IMR-90 (cell line): ENCODE results near the gene KAT6B. TPM values are rescaled to one million over a fixed set of nuclear protein-coding genes. Genes with fewer than 3 reads are reported as not detected.

Experiments
- ATAC-seq: fragments of 200-7000 bp; cut with Tn5 transposase; 2 replicates; pipeline ENCODE4 v1.9.1; 2020; ENCODE audit warnings: low read depth, mild to moderate bottlenecking, moderate library complexity
- BruUV-seq: library from RNA; stranded (reverse); fragments of 400-500 nt; replicated peaks from 2 replicates; lab custom pipeline; 2021; lab: Mats Ljungman, UMichigan
- CTCF ChIA-PET: fragments of 300-600 bp; formaldehyde crosslinking; extraction: SDS; loops from one replicate; lab custom pipeline; 2021; ENCODE audit warnings: antibody characterized with exemption; lab: Yijun Ruan, JAX
- POLR2A ChIA-PET: fragments of 300-600 bp; sonication (Branson Sonifier 250); formaldehyde crosslinking; loops from one replicate; lab custom pipeline; 2022; ENCODE audit warnings: antibody characterized with exemption; ENCODE audit not compliant: unreplicated experiment; lab: Charles Lee
- DNase-seq: peaks from one replicate; pipeline ENCODE4 v3.0.0; 2013
- H2AFZ ChIP-seq: replicated peaks from 2 replicates; pipeline ENCODE3; 2013; ENCODE audit warnings: low read length, mild to moderate bottlenecking; ENCODE audit not compliant: poor library complexity
- H2AK5ac ChIP-seq: 2 replicates; pipeline ENCODE4 v1.6.1; 2013; ENCODE audit warnings: low read depth, low read length, inconsistent platforms
- H2AK9ac ChIP-seq: replicated peaks from 2 replicates; pipeline ENCODE3; 2013; ENCODE audit warnings: mild to moderate bottlenecking, low read depth, low read length, moderate library complexity; ENCODE audit not compliant: poor library complexity
- H2BK120ac ChIP-seq: 2 replicates; pipeline ENCODE4 v1.6.1; 2013; ENCODE audit warnings: low read depth, low read length, inconsistent platforms
- H2BK15ac ChIP-seq: 3 replicates; pipeline ENCODE4 v1.6.1; 2013; ENCODE audit warnings: low read depth, low read length, inconsistent platforms
- H2BK20ac ChIP-seq: 2 replicates; pipeline ENCODE4 v1.6.1; 2013; ENCODE audit warnings: low read depth, mild to moderate bottlenecking, inconsistent platforms, low read length, moderate library complexity
- H2BK5ac ChIP-seq: 2 replicates; pipeline ENCODE4 v1.6.1; 2013; ENCODE audit warnings: mild to moderate bottlenecking, low read depth, low read length, inconsistent platforms; ENCODE audit not compliant: poor library complexity, severe bottlenecking
- H3K14ac ChIP-seq: replicated peaks from 2 replicates; pipeline ENCODE4 v1.6.1; 2013; ENCODE audit warnings: low read depth, low read length, inconsistent platforms
- H3K18ac ChIP-seq: 2 replicates; pipeline ENCODE4 v1.6.1; 2013; ENCODE audit warnings: low read depth, low read length, control low read depth
- H3K23ac ChIP-seq: 2 replicates; pipeline ENCODE4 v1.6.1; 2013; ENCODE audit warnings: low read depth, low read length, inconsistent platforms
- H3K27ac ChIP-seq: 2 replicates; pipeline ENCODE4 v1.5.1; 2013; ENCODE audit warnings: mild to moderate bottlenecking, control low read depth, low read length; ENCODE audit not compliant: insufficient read depth
- H3K27me3 ChIP-seq: 2 replicates; pipeline ENCODE4 v1.6.1; 2013; ENCODE audit warnings: low read length; ENCODE audit not compliant: control insufficient read depth, insufficient read depth
- H3K36me3 ChIP-seq: 2 replicates; pipeline ENCODE4 v1.6.1; 2013; ENCODE audit warnings: low read length, mixed read lengths; ENCODE audit not compliant: control insufficient read depth, insufficient read depth
- H3K4ac ChIP-seq: 2 replicates; pipeline ENCODE4 v1.6.1; 2013; ENCODE audit warnings: low read depth, low read length, inconsistent platforms
- H3K4me1 ChIP-seq: 2 replicates; pipeline ENCODE4 v1.6.1; 2013; ENCODE audit warnings: low read length, mixed read lengths; ENCODE audit not compliant: control insufficient read depth, insufficient read depth
- H3K4me2 ChIP-seq: 2 replicates; pipeline ENCODE4 v1.6.1; 2013; ENCODE audit warnings: low read depth, mild to moderate bottlenecking, control low read depth, low read length, moderate library complexity
- H3K4me3 ChIP-seq: 2 replicates; pipeline ENCODE4 v1.5.1; 2013; ENCODE audit warnings: low read depth, mild to moderate bottlenecking, control low read depth, low read length, moderate library complexity; ENCODE audit not compliant: insufficient read depth
- H3K56ac ChIP-seq: 2 replicates; pipeline ENCODE4 v1.6.1; 2013; ENCODE audit warnings: low read length, inconsistent platforms; ENCODE audit not compliant: insufficient read depth; ENCODE audit errors: extremely low read depth
- H3K79me1 ChIP-seq, 2 experiments: 2 replicates each; pipeline ENCODE4 v1.6.1; 2013; ENCODE audit warnings: low read length in 2 of 2, inconsistent platforms in 1 of 2, low read depth in 1 of 2
- H3K9ac ChIP-seq: 2 replicates; pipeline ENCODE4 v1.6.1; 2013; ENCODE audit warnings: low read depth, low read length, control low read depth
- H3K9me1 ChIP-seq: 2 replicates; pipeline ENCODE4 v1.6.1; 2013; ENCODE audit warnings: low read length, inconsistent platforms; ENCODE audit not compliant: insufficient read depth
- H3K9me3 ChIP-seq: 2 replicates; pipeline ENCODE4 v1.6.1; 2013; ENCODE audit warnings: low read length; ENCODE audit not compliant: control insufficient read depth, insufficient read depth
- H4K20me1 ChIP-seq: 2 replicates; pipeline ENCODE4 v1.6.1; 2013; ENCODE audit warnings: low read length, inconsistent platforms; ENCODE audit not compliant: insufficient read depth
- H4K5ac ChIP-seq: 2 replicates; pipeline ENCODE4 v1.6.1; 2013; ENCODE audit warnings: mild to moderate bottlenecking, low read depth, low read length, control low read depth
- H4K8ac ChIP-seq, 2 experiments: 2 replicates each; pipeline ENCODE4 v1.6.1; 2013; ENCODE audit warnings: low read depth in 2 of 2, low read length in 2 of 2, control low read depth in 1 of 2, inconsistent platforms in 1 of 2
- H4K91ac ChIP-seq: 2 replicates; pipeline ENCODE4 v1.6.1; 2013; ENCODE audit warnings: low read depth, low read length, inconsistent platforms; ENCODE audit not compliant: insufficient read depth
- CHD1 ChIP-seq: IDR thresholded peaks from 2 replicates; pipeline ENCODE4 v1.6.1; 2012; ENCODE audit warnings: low read depth, low read length, improper control_type of control experiment
- FOS ChIP-seq: fragments of 150-350 bp; IDR thresholded peaks from 2 replicates; pipeline ENCODE4 v1.6.1; 2016; ENCODE audit warnings: low read depth, low read length
- WGBS, 2 experiments: methylation state at CpG; one replicate each; pipeline versions ENCODE4 v1.1.5 to v1.1.7; 2013; ENCODE audit warnings: missing lambda C conversion rate in 2 of 2; ENCODE audit not compliant: insufficient read length in 1 of 2; ENCODE audit errors: extremely low coverage in 2 of 2; 5-methylcytosine and 5-hydroxymethylcytosine counted together
- dilution Hi-C: fragments of 300-500 bp; cut with HindIII; formaldehyde crosslinking; loops from one replicate; pipeline ENCODE4 v1.14.3; 2018; ENCODE audit warnings: low sequenced_read_pairs; ENCODE audit not compliant: unreplicated experiment
- in situ Hi-C: fragments of 300-500 bp; cut with MboI; formaldehyde crosslinking; loops from 3 replicates; pipeline ENCODE4 v1.14.3; 2019; ENCODE audit warnings: low sequenced_read_pairs, inconsistent platforms, mixed read lengths
- intact Hi-C: fragments of 100-400 bp; cut with micrococcal nuclease; formaldehyde crosslinking; loops from 2 replicates; pipeline ENCODE4 v1.10.0; 2022
- polyA plus RNA-seq, 3 experiments: library from polyadenylated mRNA; depleted of rRNA; stranded (reverse); fragments of >200 nt; gene quantifications; 2 replicates each; pipeline ENCODE4 v1.2.3, GENCODE V29; 2012; ENCODE audit warnings: low replicate concordance in 1 of 3
- total RNA-seq: library from RNA; depleted of rRNA; stranded (reverse); fragments of >200 nt; gene quantifications from 2 replicates; pipeline ENCODE4 v1.2.3, GENCODE V29; 2012

The KAT6B gene
- total and polyA plus RNA-seq, 2 of the 4 experiments (the other 2 are of a cell fraction): 8.8 to 28.1 TPM

- H2AFZ ChIP-seq: no peak overlapping the region
- in situ Hi-C loops: no loop called here
- intact Hi-C loops: loop anchor here (5.0 kb wide), 1 partner anchor 56 kb away; the partner anchor contains the start of gene KAT6B
- H3K9me1 ChIP-seq: peaks cover 31% of the 10 kb centered on the region
- H3K14ac ChIP-seq: peak overlapping the region; percentile 94
- DNase-seq (peak; percentile 76), ATAC-seq (peak; percentile 62)
- H2AK5ac ChIP-seq: peak overlapping the region; percentile 98
- peak overlapping the region; percentile 88 to 95 for H4K8ac ChIP-seq
- H3K9me3 ChIP-seq: no peaks in the 10 kb centered on the region
- H3K9ac ChIP-seq: peak overlapping the region; percentile 73; the same call in 1 of the 2 replicates
- H3K4me1 ChIP-seq: peaks cover 43% of the 10 kb centered on the region
- TF ChIP-seq CHD1 (no peak), FOS (peak; percentile 30; the same call in 1 of the 2 replicates)
- H3K18ac ChIP-seq: peak overlapping the region; percentile 92
- WGBS, 2 experiments: no CpG with 5 or more reads among the region's 3 CpGs
- H3K79me1 ChIP-seq: peaks cover 49 to 78% of the 10 kb centered on the region in 2 experiments
- H4K91ac ChIP-seq: peak overlapping the region; percentile 98
- H3K36me3 ChIP-seq: no peaks in the 10 kb centered on the region
- peak overlapping the region; percentile 99 for H2BK5ac ChIP-seq
- H2BK15ac ChIP-seq: peak overlapping the region; percentile 91; the same call in 2 of the 3 replicates
- BruUV-seq: no TSS peak
- H3K27ac ChIP-seq: peak overlapping the region; percentile 100
- no peaks in the 10 kb centered on the region for H3K27me3 ChIP-seq
- 0 out of 2 replicates have a peak, but pooled peaks cover 3% of the 10 kb centered on the region for H4K20me1 ChIP-seq
- peak overlapping the region; percentile 87 for H3K23ac ChIP-seq
- H2BK20ac ChIP-seq: peak overlapping the region; percentile 98
- no peak overlapping the region for H3K4me3 ChIP-seq
- ChIA-PET POLR2A (no interaction called here), CTCF (no interaction called here)
- H4K5ac ChIP-seq: peak overlapping the region; percentile 99; the same call in 1 of the 2 replicates
- peak overlapping the region; percentile 93 for H3K56ac ChIP-seq
- H2AK9ac ChIP-seq: no peak overlapping the region
- H2BK120ac ChIP-seq: peak overlapping the region; percentile 98
- peak overlapping the region; percentile 63; the same call in 1 of the 2 replicates for H3K4me2 ChIP-seq
- dilution Hi-C loops: no loop called here
- H3K4ac ChIP-seq: peak overlapping the region; percentile 94
These were observed 56.4 kb downstream of the KAT6B start for GRCh38 chr10:74882831-74883230.
